DOHH2 (cell line): ENCODE data around the gene NOS3.

Experiments used
- H3F3A ChIP-seq: fragments of 200-600 bp; sonication (generic), shearing (Covaris generic); 2 replicates; pipeline ENCODE4 v1.6.0; 2016; ENCODE audit warnings: antibody characterized with exemption, mild to moderate bottlenecking; ENCODE audit not compliant: control insufficient read depth, insufficient read depth
- H3K27ac ChIP-seq: fragments of 200-600 bp; sonication (generic); 2 replicates; pipeline ENCODE4 v1.5.1; 2014; ENCODE audit warnings: low read depth, mild to moderate bottlenecking, low read length, moderate library complexity
- H3K27me3 ChIP-seq: fragments of 200-600 bp; sonication (generic); 2 replicates; pipeline ENCODE4 v1.6.1; 2014; ENCODE audit warnings: mild to moderate bottlenecking, low read length, mixed read lengths; ENCODE audit not compliant: control insufficient read depth
- H3K36me3 ChIP-seq: fragments of 200-600 bp; sonication (generic); 2 replicates; pipeline ENCODE4 v1.6.1; 2014; ENCODE audit warnings: mild to moderate bottlenecking, low read length, moderate library complexity, mixed read lengths; ENCODE audit not compliant: control insufficient read depth
- H3K4me1 ChIP-seq: fragments of 200-600 bp; sonication (generic); 2 replicates; pipeline ENCODE4 v1.6.1; 2014; ENCODE audit warnings: mild to moderate bottlenecking, low read length, mixed read lengths; ENCODE audit not compliant: control insufficient read depth
- H3K4me2 ChIP-seq: fragments of 200-600 bp; sonication (generic); 2 replicates; pipeline ENCODE4 v1.6.0; 2014; ENCODE audit warnings: mild to moderate bottlenecking, low read length, moderate library complexity
- H3K4me3 ChIP-seq: fragments of 200-600 bp; sonication (generic); 2 replicates; pipeline ENCODE4 v1.5.1; 2014; ENCODE audit warnings: mild to moderate bottlenecking, low read length, mixed read lengths
- H3K79me2 ChIP-seq: fragments of 200-600 bp; sonication (generic); 2 replicates; pipeline ENCODE4 v1.6.1; 2014; ENCODE audit warnings: mild to moderate bottlenecking, low read length, mixed read lengths; ENCODE audit not compliant: control insufficient read depth
- H3K9me2 ChIP-seq: fragments of 200-600 bp; sonication (generic); replicated peaks from 2 replicates; pipeline ENCODE4 v1.6.1; 2014; ENCODE audit warnings: mild to moderate bottlenecking, low read length, mixed read lengths; ENCODE audit not compliant: control insufficient read depth
- H3K9me3 ChIP-seq: fragments of 200-600 bp; sonication (generic); 2 replicates; pipeline ENCODE4 v1.6.1; 2014; ENCODE audit warnings: antibody characterized with exemption, low read length, mixed read lengths; ENCODE audit not compliant: control insufficient read depth, insufficient read depth
- H4K20me1 ChIP-seq: fragments of 200-600 bp; sonication (generic); 2 replicates; pipeline ENCODE4 v1.6.0; 2014; ENCODE audit warnings: low read depth, mild to moderate bottlenecking, antibody characterized with exemption, low read length, moderate library complexity; ENCODE audit not compliant: control insufficient read depth, insufficient read depth
- CTCF ChIP-seq: fragments of 200-600 bp; sonication (generic); IDR thresholded peaks from one replicate; pipeline ENCODE4 v1.5.1; 2014; ENCODE audit warnings: antibody characterized with exemption, mild to moderate bottlenecking, low read depth, low read length; ENCODE audit not compliant: poor library complexity, severe bottlenecking
- EZH2phosphoT487 ChIP-seq: fragments of 200-600 bp; sonication (generic); IDR thresholded peaks from 2 replicates; pipeline ENCODE4 v1.6.1; 2017; ENCODE audit warnings: borderline replicate concordance, mild to moderate bottlenecking, antibody characterized with exemption, low read length, moderate library complexity, mixed read lengths

NOS3 gene

GRCh38 chr7:151008143-151008510 is 17.3 kb downstream of the NOS3 start:
- TF ChIP-seq CTCF (no peak), EZH2phosphoT487 (no peak)
- Histone ChIP-seq H3K27me3 (no peaks in the 10 kb centered on the region), H3K9me2 (no peaks in the 10 kb centered on the region), H3K79me2 (no peaks in the 10 kb centered on the region), H3K9me3 (no peaks in the 10 kb centered on the region), H4K20me1 (no peaks in the 10 kb centered on the region), H3K4me3 (peak overlapping the region; percentile 88), H3K27ac (peak overlapping the region; percentile 21; the same call in 1 of the 2 replicates), H3K4me2 (peak overlapping the region; percentile 87), H3K36me3 (no peaks in the 10 kb centered on the region), H3K4me1 (peaks cover 20% of the 10 kb centered on the region), H3F3A (peaks cover 6% of the 10 kb centered on the region; the same call in 1 of the 2 replicates)

GRCh38 chr7:151008511-151009323 is 17.9 kb downstream of the NOS3 start:
- H3F3A ChIP-seq, result peaks cover 6% of the 10 kb centered on the region; the same call in 1 of the 2 replicates
- peak overlapping the region; percentile 87 for H3K4me2 ChIP-seq
- no peaks in the 10 kb centered on the region for H3K9me2 ChIP-seq
- TF ChIP-seq CTCF, result peak; percentile 97
- TF ChIP-seq EZH2phosphoT487, result no peak
- no peaks in the 10 kb centered on the region for H3K27me3 ChIP-seq
- peak overlapping the region; percentile 88 for H3K4me3 ChIP-seq
- H3K36me3 ChIP-seq, result no peaks in the 10 kb centered on the region
- H3K9me3 ChIP-seq, result no peaks in the 10 kb centered on the region
- no peaks in the 10 kb centered on the region for H4K20me1 ChIP-seq
- peaks cover 26% of the 10 kb centered on the region for H3K4me1 ChIP-seq
- peak overlapping the region; percentile 21; the same call in 1 of the 2 replicates for H3K27ac ChIP-seq
- H3K79me2 ChIP-seq, result no peaks in the 10 kb centered on the region

- Histone ChIP-seq H3K4me3 (peak overlapping the region; percentile 88), H3F3A (peaks cover 6% of the 10 kb centered on the region; the same call in 1 of the 2 replicates), H3K9me3 (no peaks in the 10 kb centered on the region), H3K36me3 (no peaks in the 10 kb centered on the region), H3K27ac (no peak overlapping the region), H3K9me2 (no peaks in the 10 kb centered on the region), H3K79me2 (no peaks in the 10 kb centered on the region), H4K20me1 (no peaks in the 10 kb centered on the region), H3K27me3 (no peaks in the 10 kb centered on the region), H3K4me2 (peak overlapping the region; percentile 87), H3K4me1 (peaks cover 33% of the 10 kb centered on the region)
- no peak for TF ChIP-seq CTCF
- no peak for TF ChIP-seq EZH2phosphoT487
These were observed 18.7 kb downstream of the NOS3 start for GRCh38 chr7:151009327-151010036.
